Dermis microvascular lymphatic vessel endothelial cell (primary cell): Measurements from ENCODE around the gene TVP23A. TPM values are rescaled to one million over a fixed set of nuclear protein-coding genes. Genes with fewer than 3 reads are reported as not detected.

Experiments
- DNase-seq, 2 donors: peaks; one replicate each; pipeline versions ENCODE4 v3.0.0 to v3.0.0-alpha.2; 2010; ENCODE audit warnings: low read depth in 2 of 2
- total RNA-seq: library from RNA; depleted of rRNA; stranded (reverse); fragments of >200 nt; gene quantifications from 2 replicates; pipeline ENCODE4 v1.2.1, GENCODE V29; 2014

Gene TVP23A
- total RNA-seq, result not detected in 2 replicates

- DNase-seq, result no peak
Observed at GRCh38 chr16:10817963-10818941, at the start of gene TVP23A. Gene TVP23A (minus strand): TSS chr16:10818794. CDS start chr16:10818493, 301 bp downstream.

- DNase-seq, result no peak
Observed at GRCh38 chr16:10868104-10868595, 49.6 kb upstream of the TVP23A start.

GRCh38 chr16:10867199-10867598 lies 48.6 kb upstream of the TVP23A start:
- no peak for DNase-seq

GRCh38 chr16:10865991-10866966 lies 47.7 kb upstream of the TVP23A start:
- DNase-seq, result no peak

GRCh38 chr16:10862438-10862837 lies 43.8 kb upstream of the TVP23A start:
- DNase-seq, result no peak

- DNase-seq, result no peak
Observed at GRCh38 chr16:10859658-10860057, 41.1 kb upstream of the TVP23A start.

- no peak for DNase-seq
Observed at GRCh38 chr16:10859020-10859419, 40.4 kb upstream of the TVP23A start.

GRCh38 chr16:10858203-10858602 lies 39.6 kb upstream of the TVP23A start:
- DNase-seq, result no peak

GRCh38 chr16:10856042-10856441 lies 37.4 kb upstream of the TVP23A start:
- no peak for DNase-seq

GRCh38 chr16:10852948-10853347 lies 34.4 kb upstream of the TVP23A start:
- no peak for DNase-seq

GRCh38 chr16:10852286-10852685 lies 33.7 kb upstream of the TVP23A start:
- no peak for DNase-seq

- no peak for DNase-seq
Observed at GRCh38 chr16:10851512-10851911, 32.9 kb upstream of the TVP23A start.

- no peak for DNase-seq
Observed at GRCh38 chr16:10850478-10850850, 31.9 kb upstream of the TVP23A start.

- no peak for DNase-seq
Observed at GRCh38 chr16:10849736-10850477, 31.3 kb upstream of the TVP23A start.

GRCh38 chr16:10847176-10847575 lies 28.6 kb upstream of the TVP23A start:
- no peak for DNase-seq

- no peak for DNase-seq
Observed at GRCh38 chr16:10846213-10846998, 27.8 kb upstream of the TVP23A start.

- DNase-seq, result no peak
Observed at GRCh38 chr16:10840703-10841102, 22.1 kb upstream of the TVP23A start.

GRCh38 chr16:10839279-10839666 lies 20.7 kb upstream of the TVP23A start:
- DNase-seq, result no peak

- DNase-seq, result no peak
Observed at GRCh38 chr16:10838621-10839278, 20.2 kb upstream of the TVP23A start.
